Sigmoid colon (tissue), 7 donors: ENCODE results near the gene NCS1. TPM values are rescaled to one million over a fixed set of nuclear protein-coding genes. Genes with fewer than 3 reads are reported as not detected.

Experiments
- DNase-seq: peaks from one replicate; pipeline ENCODE4 v3.0.0-alpha.2; 2019
- H3K27ac ChIP-seq, 4 donors: fragments of 200-600 bp; sonication (generic); one replicate each; pipeline ENCODE4 v1.5.1; 2016 to 2019; ENCODE audit warnings: mild to moderate bottlenecking in 1 of 4
- H3K27me3 ChIP-seq, 3 donors: fragments of 200-600 bp; sonication (generic); one replicate each; pipeline ENCODE4 v1.5.1; 2019; ENCODE audit warnings: mild to moderate bottlenecking in 1 of 3
- H3K36me3 ChIP-seq, 4 donors: fragments of 200-600 bp; sonication (generic); one replicate each; pipeline ENCODE4 v1.5.1; 2016 to 2019
- H3K4me1 ChIP-seq, 4 donors: fragments of 200-600 bp; sonication (generic); one replicate each; pipeline ENCODE4 v1.5.1; 2017 to 2019
- H3K4me3 ChIP-seq, 4 donors: fragments of 200-600 bp; sonication (generic); one replicate each; pipeline ENCODE4 v1.5.1; 2017 to 2019; ENCODE audit warnings: mild to moderate bottlenecking in 2 of 4, moderate library complexity in 1 of 4
- H3K9me3 ChIP-seq, 4 donors: fragments of 200-600 bp in 3 of 4; sonication (generic) in 3 of 4; one replicate each; pipeline versions ENCODE4 v1.5.1 to v1.6.1; 2013 to 2019
- EP300 ChIP-seq, 4 donors: sonication (generic); formaldehyde crosslinking; IDR thresholded peaks; one replicate each; pipeline ENCODE4 v1.6.1; 2017; ENCODE audit warnings: antibody characterized with exemption in 4 of 4
- POLR2A ChIP-seq, 2 donors: fragments of 450-650 bp; IDR thresholded peaks; one replicate each; pipeline ENCODE4 v1.6.1; 2016; ENCODE audit warnings: antibody characterized with exemption in 2 of 2, mild to moderate bottlenecking in 2 of 2, moderate library complexity in 2 of 2
- POLR2AphosphoS5 ChIP-seq, 4 donors: sonication (generic); formaldehyde crosslinking; IDR thresholded peaks; one replicate each; pipeline ENCODE4 v1.6.1; 2017; ENCODE audit warnings: antibody characterized with exemption in 4 of 4
- WGBS, 2 donors: extraction: QIAGEN DNeasy Blood & Tissue Kit; methylation state at CpG; one replicate each; pipeline ENCODE4 v1.1.7; 2013; 5-methylcytosine and 5-hydroxymethylcytosine counted together
- intact Hi-C: fragments of 100-400 bp; cut with DNase I; formaldehyde crosslinking; loops from one replicate; pipeline ENCODE4 v1.15.1; 2023
- polyA plus RNA-seq, 3 donors: library from polyadenylated mRNA; stranded (reverse); fragments of 200-250 nt; gene quantifications; one replicate each; pipeline ENCODE4 v1.2.3, GENCODE V29; 2013
- total RNA-seq, 4 donors: library from RNA; depleted of rRNA; stranded (reverse); fragments of >200 nt; gene quantifications; one replicate each; pipeline ENCODE4 v1.1.0, GENCODE V29; 2016
- TF ChIP-seq, protein P1 (sequence below), 4 experiments: fragments of 450-650 bp in 3 of 4; fragments of 200-600 bp in 1 of 4; IDR thresholded peaks; one replicate each; pipeline ENCODE4 v1.5.1; 2016 to 2019; ENCODE audit warnings: antibody characterized with exemption in 4 of 4, mild to moderate bottlenecking in 3 of 4, moderate library complexity in 2 of 4
- donor health status: healthy with polysubstance abuse.
- donor health status: Bipolar disorder and iron deficiency.
- donor health status: healthy.

The NCS1 gene
- total and polyA plus RNA-seq, 7 donors: 0.69 to 133 (median 78.5) TPM

DNA sequence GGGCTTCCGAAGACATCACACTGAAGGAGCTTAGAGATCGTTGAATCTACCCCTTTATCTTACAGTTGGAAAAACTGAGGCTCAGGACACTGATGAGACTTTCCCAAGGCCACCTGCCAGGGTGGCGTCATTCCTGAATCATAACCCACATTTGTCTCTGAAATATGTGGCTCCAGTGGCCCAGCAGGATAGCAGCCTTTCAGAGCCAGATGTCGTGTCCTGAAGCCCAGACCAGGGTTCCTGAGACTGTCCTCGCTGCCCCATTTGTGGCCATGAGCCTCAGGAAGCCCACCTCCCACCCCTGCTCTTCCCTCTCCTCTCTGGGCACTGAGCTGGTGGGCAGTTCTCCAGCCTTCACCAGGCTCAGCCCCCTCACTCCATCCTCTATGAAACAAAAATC lies 95.7 kb downstream of the NCS1 start:
- intact Hi-C loops: no loop called here
- Histone ChIP-seq H3K9me3 (no peaks in the 10 kb centered on the region), H3K27me3 (no peaks in the 10 kb centered on the region), H3K27ac (peak overlapping the region; percentile 80 to 98 (median 88)), H3K4me1 (peaks cover 0 to 89% (median 49%) of the 10 kb centered on the region in 4 donors), H3K36me3 (no peaks in the 10 kb centered on the region), H3K4me3 (peak overlapping the region in 2 of 4 donors; percentile 68)
- DNase-seq: peak; percentile 65
- 78 to 86% methylated on average over 5 of the region's 5 CpGs for WGBS, 2 donors
- TF ChIP-seq POLR2A (IDR thresholded peaks at IDR 0.05) (no peak), EP300 (IDR thresholded peaks at IDR 0.05) (no peak), POLR2AphosphoS5 (IDR thresholded peaks at IDR 0.05) (no peak)
- TF ChIP-seq, protein P1, sequence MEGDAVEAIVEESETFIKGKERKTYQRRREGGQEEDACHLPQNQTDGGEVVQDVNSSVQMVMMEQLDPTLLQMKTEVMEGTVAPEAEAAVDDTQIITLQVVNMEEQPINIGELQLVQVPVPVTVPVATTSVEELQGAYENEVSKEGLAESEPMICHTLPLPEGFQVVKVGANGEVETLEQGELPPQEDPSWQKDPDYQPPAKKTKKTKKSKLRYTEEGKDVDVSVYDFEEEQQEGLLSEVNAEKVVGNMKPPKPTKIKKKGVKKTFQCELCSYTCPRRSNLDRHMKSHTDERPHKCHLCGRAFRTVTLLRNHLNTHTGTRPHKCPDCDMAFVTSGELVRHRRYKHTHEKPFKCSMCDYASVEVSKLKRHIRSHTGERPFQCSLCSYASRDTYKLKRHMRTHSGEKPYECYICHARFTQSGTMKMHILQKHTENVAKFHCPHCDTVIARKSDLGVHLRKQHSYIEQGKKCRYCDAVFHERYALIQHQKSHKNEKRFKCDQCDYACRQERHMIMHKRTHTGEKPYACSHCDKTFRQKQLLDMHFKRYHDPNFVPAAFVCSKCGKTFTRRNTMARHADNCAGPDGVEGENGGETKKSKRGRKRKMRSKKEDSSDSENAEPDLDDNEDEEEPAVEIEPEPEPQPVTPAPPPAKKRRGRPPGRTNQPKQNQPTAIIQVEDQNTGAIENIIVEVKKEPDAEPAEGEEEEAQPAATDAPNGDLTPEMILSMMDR (IDR thresholded peaks at IDR 0.05): no peak

DNA sequence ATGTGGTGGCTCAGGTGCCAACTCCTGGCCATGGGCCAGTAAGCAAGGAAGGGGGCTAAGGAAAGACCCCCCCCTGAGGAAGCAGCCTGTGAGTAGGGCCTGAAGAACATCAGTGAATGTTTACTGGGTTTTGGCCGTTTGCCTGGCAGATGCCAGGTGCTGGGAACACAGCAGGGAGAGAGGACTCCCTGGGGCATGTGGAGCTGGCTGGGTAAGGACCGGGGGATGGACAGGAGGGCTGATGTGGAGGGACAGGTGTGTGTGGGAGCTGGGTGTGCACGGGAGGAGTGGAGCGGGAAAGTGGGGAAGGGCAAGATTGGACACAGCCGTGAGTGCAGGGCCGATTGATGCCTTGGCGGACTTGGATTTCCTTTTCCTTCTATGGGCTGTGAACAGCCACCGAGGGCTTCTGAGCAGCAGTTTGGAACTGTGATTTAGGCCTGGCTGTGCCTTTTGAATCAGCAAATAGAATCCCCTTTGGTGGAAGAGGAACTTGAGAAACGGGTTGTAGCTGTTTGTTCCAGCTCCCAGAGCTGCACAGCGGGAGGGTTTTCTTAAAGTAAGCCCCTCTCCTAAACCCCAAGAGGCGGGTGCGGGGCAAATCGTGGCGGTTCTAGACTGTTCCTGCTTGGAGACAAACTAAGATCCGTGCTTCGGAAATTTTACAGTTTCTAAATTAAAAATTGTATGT lies 96.5 kb downstream of the NCS1 start:
- Histone ChIP-seq H3K4me1 (peaks cover 0 to 81% (median 49%) of the 10 kb centered on the region in 4 donors), H3K9me3 (no peaks in the 10 kb centered on the region), H3K27ac (peak overlapping the region; percentile 80 to 98 (median 88)), H3K36me3 (no peaks in the 10 kb centered on the region), H3K27me3 (no peaks in the 10 kb centered on the region), H3K4me3 (peak overlapping the region; percentile 11 to 68 (median 33))
- TF ChIP-seq EP300 (IDR thresholded peaks at IDR 0.05) (no peak), POLR2AphosphoS5 (IDR thresholded peaks at IDR 0.05) (peak; percentile 37 to 79 (median 65))
- intact Hi-C loops: no loop called here
- 35 to 45% methylated on average over 16 of the region's 16 CpGs for WGBS, 2 donors
- peak; percentile 86 for DNase-seq

- H3K4me1 ChIP-seq: peaks cover 0 to 71% (median 38%) of the 10 kb centered on the region in 4 donors
- 77 to 79% methylated on average over 6 of the region's 6 CpGs for WGBS, 2 donors
- no peaks in the 10 kb centered on the region for H3K9me3 ChIP-seq
- intact Hi-C loops: loop anchor here (2.0 kb wide), 1 partner anchor 13 kb away; no protein-coding TSS in a partner anchor
- H3K27ac ChIP-seq: peak overlapping the region; percentile 80 to 98 (median 88)
- no peak for DNase-seq
- no peaks in the 10 kb centered on the region for H3K27me3 ChIP-seq
- H3K36me3 ChIP-seq: no peaks in the 10 kb centered on the region
- TF ChIP-seq, protein P1 (IDR thresholded peaks at IDR 0.05): no peak
- TF ChIP-seq POLR2AphosphoS5 (IDR thresholded peaks at IDR 0.05) (no peak), EP300 (IDR thresholded peaks at IDR 0.05) (no peak), POLR2A (IDR thresholded peaks at IDR 0.05) (no peak)
- peak overlapping the region in 2 of 4 donors; percentile 21 to 24 for H3K4me3 ChIP-seq
These were observed 99.3 kb downstream of the NCS1 start for GRCh38 chr9:130271473-130271872.

DNA sequence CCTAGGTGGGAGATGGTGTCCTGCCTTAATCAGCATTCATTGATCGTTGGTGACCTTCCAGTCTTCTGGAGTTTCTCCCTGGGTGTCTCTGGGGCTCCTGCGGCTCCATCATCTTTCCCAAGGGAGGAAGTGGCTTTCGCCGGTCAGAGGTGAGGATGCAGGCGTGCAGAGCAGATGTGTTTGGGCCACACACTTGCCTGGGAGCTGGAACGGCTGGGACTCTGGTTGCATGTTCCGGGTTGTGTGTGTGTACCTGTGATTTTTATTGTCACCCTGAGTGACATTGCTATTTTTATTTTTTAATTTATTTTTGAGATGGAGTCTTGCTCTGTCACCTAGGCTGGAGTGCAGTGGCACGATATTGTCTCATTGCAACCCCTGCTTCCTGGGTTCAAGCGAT lies 103.0 kb downstream of the NCS1 start:
- Histone ChIP-seq H3K4me3 (no peak overlapping the region), H3K9me3 (no peaks in the 10 kb centered on the region), H3K27ac (peak overlapping the region in 3 of 4 donors; percentile 26 to 98 (median 52)), H3K36me3 (no peaks in the 10 kb centered on the region), H3K4me1 (peaks cover 0 to 47% (median 26%) of the 10 kb centered on the region in 4 donors), H3K27me3 (no peaks in the 10 kb centered on the region)
- 86 to 89% methylated on average over 9 of the region's 9 CpGs for WGBS, 2 donors
- DNase-seq: peak; percentile 29
- intact Hi-C loops: no loop called here
- TF ChIP-seq, protein P1 (IDR thresholded peaks at IDR 0.05): no peak
- no peak for TF ChIP-seq EP300 (IDR thresholded peaks at IDR 0.05)
- TF ChIP-seq POLR2A (IDR thresholded peaks at IDR 0.05): no peak
- TF ChIP-seq POLR2AphosphoS5 (IDR thresholded peaks at IDR 0.05): no peak

- TF ChIP-seq POLR2AphosphoS5 (IDR thresholded peaks at IDR 0.05): no peak
- intact Hi-C loops: no loop called here
- Histone ChIP-seq H3K36me3 (no peaks in the 10 kb centered on the region), H3K27ac (peak overlapping the region in 3 of 4 donors; percentile 44 to 98 (median 52)), H3K9me3 (no peaks in the 10 kb centered on the region), H3K4me3 (no peak overlapping the region), H3K27me3 (no peaks in the 10 kb centered on the region), H3K4me1 (peaks cover 0 to 43% (median 21%) of the 10 kb centered on the region in 4 donors)
- WGBS, 2 donors: 59 to 70% methylated on average over 3 of the region's 3 CpGs
- DNase-seq: peak; percentile 48
These were observed 103.9 kb downstream of the NCS1 start for GRCh38 chr9:130276121-130276520.
